Body of pancreas (tissue), 4 donors: Measurements from ENCODE around the gene TRERF1.

ENCODE experiments used
- CTCF ChIP-seq, 7 experiments: fragments of 450-650 bp in 4 of 7; fragments of 200-600 bp in 3 of 7; sonication (generic) in 3 of 7; IDR thresholded peaks; one replicate each; pipeline ENCODE4 v1.5.1; 2016 to 2019; ENCODE audit warnings: antibody characterized with exemption in 7 of 7
- POLR2A ChIP-seq, 3 donors: fragments of 450-650 bp; IDR thresholded peaks; one replicate each; pipeline ENCODE4 v1.6.1; 2016; ENCODE audit warnings: antibody characterized with exemption in 3 of 3, mild to moderate bottlenecking in 2 of 3

- TF ChIP-seq CTCF (IDR thresholded peaks at IDR 0.05) (no peak), POLR2A (IDR thresholded peaks at IDR 0.05) (no peak)
Observed at GRCh38 chr6:42436825-42437224, 14.9 kb downstream of the TRERF1 start.
